GM12878 (cell line): ENCODE measurements around the gene KDM5C.

ENCODE experiments used
- BHLHE40 ChIP-seq, 2 experiments: fragments of 450-650 bp in 1 of 2; IDR thresholded peaks; 2 replicates each; pipeline ENCODE4 v1.6.1; 2011 to 2017; ENCODE audit warnings: low read depth in 2 of 2, borderline replicate concordance in 1 of 2, improper control_type of control experiment in 1 of 2, low read length in 1 of 2, mild to moderate bottlenecking in 1 of 2
- CHD2 ChIP-seq: IDR thresholded peaks from 2 replicates; pipeline ENCODE4 v1.6.1; 2011; ENCODE audit warnings: low read depth, low read length, improper control_type of control experiment, borderline replicate concordance
- EED ChIP-seq: sonication (generic); IDR thresholded peaks from 2 replicates; pipeline ENCODE4 v1.6.1; 2016; ENCODE audit warnings: antibody characterized with exemption, low read depth
- EP300 ChIP-seq, 2 experiments: fragments of 150-350 bp in 1 of 2; IDR thresholded peaks; 2 replicates each; pipeline ENCODE4 v1.6.1; 2011 to 2012; ENCODE audit warnings: low read depth in 2 of 2, low read length in 2 of 2, borderline replicate concordance in 1 of 2, improper control_type of control experiment in 1 of 2, inconsistent platforms in 1 of 2; ENCODE audit not compliant: control insufficient read depth in 1 of 2
- MYC ChIP-seq: IDR thresholded peaks from 2 replicates; pipeline ENCODE4 v1.6.1; 2011; ENCODE audit warnings: mild to moderate bottlenecking, low read length, moderate library complexity, inconsistent platforms; ENCODE audit not compliant: insufficient read depth, insufficient replicate concordance, insufficient read length, severe bottlenecking
- PAX5 ChIP-seq: IDR thresholded peaks from 2 replicates; pipeline ENCODE4 v1.6.1; 2011; ENCODE audit warnings: low read depth, low read length, borderline replicate concordance
- RCOR1 ChIP-seq: conservative IDR thresholded peaks from 2 replicates; pipeline ENCODE4 v1.6.1; 2012; ENCODE audit warnings: low read depth, low read length, improper control_type of control experiment
- SIN3A ChIP-seq: IDR thresholded peaks from 2 replicates; pipeline ENCODE4 v1.6.1; 2012; ENCODE audit warnings: low read depth, low read length, improper control_type of control experiment
- TCF7 ChIP-seq: IDR thresholded peaks from 2 replicates; pipeline ENCODE4 v1.6.1; 2014; ENCODE audit warnings: antibody characterized with exemption, borderline replicate concordance
- ZNF24 ChIP-seq: fragments of 450-650 bp; IDR thresholded peaks from 2 replicates; pipeline ENCODE4 v1.6.1; 2017; ENCODE audit warnings: antibody characterized with exemption, mild to moderate bottlenecking
- TF ChIP-seq, protein P1 (sequence below), 3 experiments: IDR thresholded peaks in 2 of 3; conservative IDR thresholded peaks in 1 of 3; 2 replicates each; pipeline ENCODE4 v1.5.1; 2011; ENCODE audit warnings: low read depth in 3 of 3, low read length in 3 of 3, mild to moderate bottlenecking in 3 of 3, control low read depth in 2 of 3, moderate library complexity in 2 of 3, inconsistent platforms in 1 of 3, mixed read lengths in 1 of 3; ENCODE audit not compliant: control insufficient read depth in 2 of 3, insufficient read depth in 1 of 3; ENCODE audit errors: extremely low read depth in 1 of 3

GRCh38 chrX:53246231-53246630 lies 21.2 kb upstream of the KDM5C start:
- TF ChIP-seq RCOR1 (no peak), ZNF24 (no peak), SIN3A (no peak), BHLHE40 (IDR thresholded peaks at IDR 0.05; ENCODE audit: borderline replicate concordance in 1 of 2, low read depth in 2 of 2, low read length in 1 of 2) (no peak), CHD2 (no peak), MYC (no peak), PAX5 (no peak), EP300 (IDR thresholded peaks at IDR 0.05; ENCODE audit: borderline replicate concordance in 1 of 2, control insufficient read depth in 1 of 2, low read depth in 2 of 2, low read length in 2 of 2) (no peak), TCF7 (no peak), EED (no peak)
- TF ChIP-seq, protein P1, sequence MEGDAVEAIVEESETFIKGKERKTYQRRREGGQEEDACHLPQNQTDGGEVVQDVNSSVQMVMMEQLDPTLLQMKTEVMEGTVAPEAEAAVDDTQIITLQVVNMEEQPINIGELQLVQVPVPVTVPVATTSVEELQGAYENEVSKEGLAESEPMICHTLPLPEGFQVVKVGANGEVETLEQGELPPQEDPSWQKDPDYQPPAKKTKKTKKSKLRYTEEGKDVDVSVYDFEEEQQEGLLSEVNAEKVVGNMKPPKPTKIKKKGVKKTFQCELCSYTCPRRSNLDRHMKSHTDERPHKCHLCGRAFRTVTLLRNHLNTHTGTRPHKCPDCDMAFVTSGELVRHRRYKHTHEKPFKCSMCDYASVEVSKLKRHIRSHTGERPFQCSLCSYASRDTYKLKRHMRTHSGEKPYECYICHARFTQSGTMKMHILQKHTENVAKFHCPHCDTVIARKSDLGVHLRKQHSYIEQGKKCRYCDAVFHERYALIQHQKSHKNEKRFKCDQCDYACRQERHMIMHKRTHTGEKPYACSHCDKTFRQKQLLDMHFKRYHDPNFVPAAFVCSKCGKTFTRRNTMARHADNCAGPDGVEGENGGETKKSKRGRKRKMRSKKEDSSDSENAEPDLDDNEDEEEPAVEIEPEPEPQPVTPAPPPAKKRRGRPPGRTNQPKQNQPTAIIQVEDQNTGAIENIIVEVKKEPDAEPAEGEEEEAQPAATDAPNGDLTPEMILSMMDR (IDR thresholded peaks at IDR 0.05 in 2 of 3, conservative IDR thresholded peaks at IDR 0.05 in 1 of 3; ENCODE audit: control insufficient read depth in 2 of 3, extremely low read depth in 1 of 3, insufficient read depth in 1 of 3, low read depth in 3 of 3, low read length in 3 of 3) = no peak
